ENCODE results near the gene FAM200C.
"Not testable (repeated sequence)": the region's sequence is repeated elsewhere in the genome, so short reads cannot be mapped to it uniquely, and the experiment has no call there.

Gene FAM200C

DNA sequence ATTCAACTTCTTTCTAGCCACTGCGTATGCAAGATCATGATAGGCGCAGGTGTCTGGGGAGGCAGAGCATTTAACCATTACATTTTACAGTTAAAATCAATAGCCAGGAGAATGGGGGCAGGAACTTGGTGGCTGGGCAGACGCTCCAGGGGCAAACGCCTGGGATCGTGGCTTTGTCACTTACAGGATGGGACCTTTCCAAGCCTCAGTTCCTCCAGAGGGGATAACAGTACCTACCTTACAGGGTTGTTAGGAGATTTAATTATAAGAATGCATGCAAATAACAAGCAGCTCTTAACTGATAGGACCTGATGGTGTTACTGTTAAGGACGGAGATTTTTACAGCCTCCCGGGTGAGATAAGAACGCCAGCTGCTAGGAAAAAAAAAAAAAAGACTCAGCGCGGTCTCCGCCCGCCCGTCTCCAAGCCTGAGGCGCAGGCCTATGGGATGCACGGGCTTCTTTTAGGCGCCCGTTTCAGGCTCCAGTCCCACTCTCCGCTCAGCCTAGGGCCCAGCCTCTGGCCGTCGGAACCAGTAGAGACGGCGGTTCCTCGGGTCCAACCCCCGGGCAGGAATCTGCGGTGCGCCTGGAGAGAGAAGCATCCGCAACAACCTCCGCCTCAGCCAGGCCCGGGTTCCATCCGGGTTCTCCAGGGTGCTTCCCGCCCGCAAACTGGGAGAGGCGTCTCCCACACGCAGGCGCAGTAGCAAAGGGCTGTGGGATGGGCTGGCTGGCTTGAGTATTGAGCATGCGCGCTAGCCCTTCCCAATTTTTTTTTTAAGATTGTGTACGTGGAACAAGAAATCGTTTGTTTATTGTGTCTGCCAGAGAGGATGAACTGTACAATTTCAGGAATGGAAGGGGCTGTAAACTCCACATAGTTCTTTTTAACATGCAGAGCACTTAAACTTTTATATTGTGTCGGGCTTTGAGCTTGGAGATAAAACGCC, at the start of gene FAM200C:
FAM200C (minus strand) TSS at position 653 of the 952 bp plus-strand sequence. CDS start 4,564 bp downstream, outside the sequence.
- DNase-seq (ENCODE audit: low read depth in 2 of 2) = peak; percentile 28 to 51

DNA sequence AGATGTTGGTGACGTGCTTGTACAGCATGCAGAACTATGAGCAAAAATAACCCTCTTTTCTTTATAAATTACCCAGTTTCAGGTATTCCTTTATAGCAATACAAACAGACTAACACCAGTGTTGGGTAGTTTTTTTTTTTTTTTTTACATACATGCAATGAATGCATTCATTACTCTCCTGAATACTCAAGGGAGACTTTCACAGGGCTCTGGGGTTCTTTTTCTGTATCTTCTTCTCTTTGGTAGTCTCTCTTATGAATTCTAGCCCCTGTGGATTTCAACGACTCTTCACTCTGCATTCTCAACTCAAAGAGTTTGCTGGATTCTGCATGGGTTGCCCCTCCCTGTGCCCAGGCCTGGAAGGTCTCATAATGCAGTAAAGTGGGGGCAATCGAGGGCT, 49.6 kb upstream of the FAM200C start:
- DNase-seq (ENCODE audit: low read depth in 2 of 2) = no peak

- DNase-seq (ENCODE audit: low read depth in 2 of 2) = no peak
These were observed 49.0 kb upstream of the FAM200C start for GRCh38 chr5:160448886-160449285.

GRCh38 chr5:160445751-160446150, 45.9 kb upstream of the FAM200C start:
- no peak for DNase-seq (ENCODE audit: low read depth in 2 of 2)

DNA sequence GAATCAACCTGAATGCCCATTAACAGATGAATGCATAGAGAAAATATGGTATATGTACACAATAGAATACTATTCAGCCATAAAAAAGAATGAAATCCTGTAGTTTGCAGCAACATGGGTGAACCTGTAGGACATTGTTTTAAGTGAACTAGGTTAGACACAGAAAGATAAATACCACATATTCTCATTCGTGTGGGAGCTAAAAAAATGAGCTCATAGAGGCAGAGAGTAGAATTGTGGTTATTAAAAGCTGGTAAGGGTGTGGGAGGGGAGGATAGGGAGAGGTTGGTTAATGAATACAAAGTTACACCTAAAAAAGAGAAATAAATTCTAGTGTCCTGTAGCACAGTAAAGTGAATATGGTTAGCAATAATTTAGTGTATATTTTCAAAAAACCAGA, 45.3 kb upstream of the FAM200C start:
- DNase-seq (ENCODE audit: low read depth in 2 of 2) = no peak

DNA sequence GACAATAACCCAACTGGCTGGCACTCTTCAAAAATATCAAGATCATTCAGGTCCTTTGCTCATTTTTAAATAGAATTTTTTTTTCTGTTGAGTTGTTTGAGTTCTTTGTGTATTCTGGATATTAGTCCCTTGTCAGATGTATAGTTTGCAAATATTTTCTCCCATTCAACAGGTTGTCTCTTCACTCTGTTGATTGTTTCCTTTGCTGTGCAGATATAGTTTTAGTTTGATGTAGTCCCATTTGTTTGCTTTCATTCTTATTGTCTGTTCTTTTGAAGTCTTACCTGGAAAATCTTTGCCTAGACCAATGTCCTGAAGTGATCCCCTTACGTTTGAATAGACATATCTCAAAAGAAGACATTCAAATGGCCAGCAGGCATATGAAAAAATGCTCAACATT, 44.6 kb upstream of the FAM200C start:
- DNase-seq (ENCODE audit: low read depth in 2 of 2) = no peak

DNA sequence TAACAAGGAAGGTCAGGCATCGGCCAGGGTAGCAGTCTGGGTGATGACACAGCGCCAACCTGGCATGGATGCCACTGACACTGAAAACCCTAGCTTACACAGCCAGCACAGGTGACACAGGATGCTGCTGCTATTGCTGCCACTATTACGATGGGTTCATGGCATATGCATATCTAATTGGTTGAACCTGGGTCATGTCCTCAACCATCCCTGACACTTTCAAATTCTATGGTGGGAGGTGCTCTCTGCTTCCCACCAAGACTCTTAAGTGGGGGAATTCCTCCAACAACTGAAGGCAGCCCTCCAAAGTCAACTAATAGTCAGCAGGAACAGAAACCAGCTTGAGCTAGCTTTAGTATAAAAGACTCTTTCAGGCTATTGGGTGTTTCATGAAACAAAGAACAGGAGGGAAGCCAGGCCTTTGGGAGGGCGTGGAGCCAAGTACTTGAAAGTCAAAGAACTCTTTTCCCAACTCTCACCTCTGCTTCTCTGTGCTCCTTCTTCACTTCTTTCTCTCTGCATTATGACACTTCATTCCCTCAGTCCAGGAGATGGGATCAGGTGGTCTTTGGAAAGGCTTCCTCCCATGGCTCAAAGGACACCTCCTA, 43.1 kb upstream of the FAM200C start:
- no peak for DNase-seq (ENCODE audit: low read depth in 2 of 2)

GRCh38 chr5:160441311-160441781, 41.5 kb upstream of the FAM200C start:
- DNase-seq (ENCODE audit: low read depth in 2 of 2) = no peak

GRCh38 chr5:160439205-160439600, 39.3 kb upstream of the FAM200C start:
- DNase-seq (ENCODE audit: low read depth in 2 of 2) = peak; percentile 91 to 93

- peak; percentile 28 to 47 for DNase-seq (ENCODE audit: low read depth in 2 of 2)
These were observed 38.7 kb upstream of the FAM200C start for GRCh38 chr5:160438316-160439204.

GRCh38 chr5:160437271-160437670, 37.4 kb upstream of the FAM200C start:
- no peak for DNase-seq (ENCODE audit: low read depth in 2 of 2)

DNA sequence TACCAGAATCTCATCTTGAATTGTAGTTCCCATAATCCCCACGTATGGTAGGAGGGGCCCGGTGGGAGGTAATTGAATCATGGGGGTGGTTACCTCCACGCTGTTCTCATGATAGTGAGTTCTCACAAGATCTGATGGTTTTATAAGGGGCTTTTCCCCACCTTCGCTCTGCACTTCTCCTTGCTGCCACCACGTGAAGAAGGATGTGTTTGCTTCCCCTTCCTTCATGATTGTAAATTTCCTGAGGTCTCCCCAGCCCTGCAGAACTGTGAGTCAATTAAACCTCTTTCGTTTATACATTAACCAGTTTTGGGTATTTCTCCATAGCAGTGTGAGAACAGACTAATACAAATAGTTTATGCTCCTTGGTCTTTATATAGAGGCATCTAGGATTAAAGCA, 36.8 kb upstream of the FAM200C start:
- not testable (repeated sequence) for DNase-seq (ENCODE audit: low read depth in 2 of 2)

GRCh38 chr5:160436017-160436416, 36.2 kb upstream of the FAM200C start:
- DNase-seq (ENCODE audit: low read depth in 2 of 2) = no peak

- no peak for DNase-seq (ENCODE audit: low read depth in 2 of 2)
These were observed 35.7 kb upstream of the FAM200C start for GRCh38 chr5:160435532-160435931.

DNA sequence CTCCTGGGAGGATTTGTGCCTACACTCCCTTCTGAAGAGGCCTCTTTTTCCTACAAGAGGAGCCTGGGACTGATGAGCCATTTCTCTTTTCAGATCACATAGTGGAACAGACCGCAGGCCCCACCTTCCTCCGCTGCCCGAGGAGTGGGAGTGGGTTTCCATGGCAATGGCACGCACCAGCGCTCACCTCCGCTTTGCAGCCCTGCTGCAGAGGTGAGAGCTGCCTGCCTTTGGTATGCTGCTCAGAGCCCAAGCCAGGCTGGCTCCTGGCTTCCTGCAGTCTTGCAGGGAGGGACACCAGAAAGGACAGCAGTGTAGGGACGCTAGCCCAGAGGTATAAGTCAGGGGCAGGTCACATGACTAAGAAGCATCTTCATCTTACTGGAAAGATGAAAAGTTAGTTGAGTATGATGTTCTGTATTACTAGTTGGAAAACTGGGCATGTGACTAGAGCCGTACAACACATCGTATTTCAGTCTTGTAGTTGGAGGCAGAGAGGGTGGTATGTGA, 34.2 kb upstream of the FAM200C start:
- no peak for DNase-seq (ENCODE audit: low read depth in 2 of 2)

GRCh38 chr5:160432787-160433186, 32.9 kb upstream of the FAM200C start:
- no peak for DNase-seq (ENCODE audit: low read depth in 2 of 2)

GRCh38 chr5:160432196-160432595, 32.3 kb upstream of the FAM200C start:
- no peak for DNase-seq (ENCODE audit: low read depth in 2 of 2)

- DNase-seq (ENCODE audit: low read depth in 2 of 2) = no peak
These were observed 27.8 kb upstream of the FAM200C start for GRCh38 chr5:160427607-160428006.

- no peak for DNase-seq (ENCODE audit: low read depth in 2 of 2)
These were observed 23.2 kb upstream of the FAM200C start for GRCh38 chr5:160423099-160423498.

DNA sequence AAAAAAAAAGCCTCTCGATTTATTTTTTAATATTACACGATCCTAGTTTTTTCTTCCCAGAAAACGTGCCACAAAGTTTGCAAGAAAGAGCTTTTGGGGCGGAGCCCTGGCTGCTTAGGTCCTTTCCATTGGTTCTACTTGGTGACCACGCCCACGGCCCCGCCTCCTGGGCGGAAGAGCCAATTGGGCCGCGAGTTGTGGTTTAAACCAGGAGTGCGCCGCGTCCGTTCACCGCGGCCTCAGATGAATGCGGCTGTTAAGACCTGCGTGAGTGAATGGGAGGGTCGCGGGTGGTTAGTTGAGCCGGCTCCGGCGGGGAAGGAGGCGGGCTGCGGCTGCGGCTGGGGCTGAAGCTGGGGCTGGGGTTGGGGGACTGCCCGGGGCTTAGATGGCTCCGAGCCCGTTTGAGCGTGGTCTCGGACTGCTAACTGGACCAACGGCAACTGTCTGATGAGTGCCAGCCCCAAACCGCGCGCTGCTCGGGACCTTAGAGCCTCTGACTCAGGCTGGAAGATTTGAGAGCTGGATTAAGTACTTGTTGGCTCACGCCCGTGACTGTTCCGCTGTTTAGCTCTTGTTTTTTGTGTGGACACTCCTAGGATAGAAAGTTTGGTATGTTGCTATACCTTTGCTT, 21.9 kb upstream of the FAM200C start, which contains the start of gene PTTG1:
PTTG1 (plus strand) TSS at position 231 of the 634 bp plus-strand sequence. CDS start 458 bp downstream, outside the sequence.
- DNase-seq (ENCODE audit: low read depth in 2 of 2) = peak; percentile 81 to 90

- DNase-seq (ENCODE audit: low read depth in 2 of 2) = no peak
These were observed 20.4 kb upstream of the FAM200C start for GRCh38 chr5:160420331-160420610.

All from stimulated activated CD4-positive, alpha-beta T cell treated with anti-CD3 and anti-CD28 coated beads, Interleukin-1b, Interleukin-23, amount 100 ng/mL, for 4 hours (primary cell).